Raji (cell line): Measurements from ENCODE around the gene AMTN.

Experiments
- POLR2A ChIP-seq: IDR thresholded peaks from 2 replicates; pipeline ENCODE4 v1.6.1; 2011; ENCODE audit warnings: low read depth, low read length, control low read depth; ENCODE audit not compliant: insufficient read depth

Gene AMTN

GRCh38 chr4:70538869-70539268 lies 20.5 kb downstream of the AMTN start:
- TF ChIP-seq POLR2A: no peak

GRCh38 chr4:70544279-70544868 lies 26.0 kb downstream of the AMTN start:
- no peak for TF ChIP-seq POLR2A

GRCh38 chr4:70556856-70557255 lies 38.5 kb downstream of the AMTN start:
- no peak for TF ChIP-seq POLR2A

- TF ChIP-seq POLR2A: no peak
Observed at GRCh38 chr4:70559211-70559830, 41.0 kb downstream of the AMTN start.

- TF ChIP-seq POLR2A: no peak
Observed at GRCh38 chr4:70559924-70560323, 41.6 kb downstream of the AMTN start.

- no peak for TF ChIP-seq POLR2A
Observed at GRCh38 chr4:70564033-70564432, 45.7 kb downstream of the AMTN start.

GRCh38 chr4:70570796-70571195 lies 52.4 kb downstream of the AMTN start:
- no peak for TF ChIP-seq POLR2A

- no peak for TF ChIP-seq POLR2A
Observed at GRCh38 chr4:70571772-70572171, 53.4 kb downstream of the AMTN start.

GRCh38 chr4:70575964-70576363 lies 57.6 kb downstream of the AMTN start:
- TF ChIP-seq POLR2A: no peak

- no peak for TF ChIP-seq POLR2A
Observed at GRCh38 chr4:70577220-70577927, 59.0 kb downstream of the AMTN start.

GRCh38 chr4:70581980-70582379 lies 63.6 kb downstream of the AMTN start:
- TF ChIP-seq POLR2A: no peak
